ENCODE results near the gene KCNH3. TPM values are rescaled to one million over a fixed set of nuclear protein-coding genes. Genes with fewer than 3 reads are reported as not detected.
A peak's percentile ranks its signal among the peaks of the same experiment; 100 is the strongest.
"Not testable (repeated sequence)": the region's sequence is repeated elsewhere in the genome, so short reads cannot be mapped to it uniquely, and the experiment has no call there.

The KCNH3 gene
- total RNA-seq, 1 experiment from 2014 or later: 1.7 TPM

DNA sequence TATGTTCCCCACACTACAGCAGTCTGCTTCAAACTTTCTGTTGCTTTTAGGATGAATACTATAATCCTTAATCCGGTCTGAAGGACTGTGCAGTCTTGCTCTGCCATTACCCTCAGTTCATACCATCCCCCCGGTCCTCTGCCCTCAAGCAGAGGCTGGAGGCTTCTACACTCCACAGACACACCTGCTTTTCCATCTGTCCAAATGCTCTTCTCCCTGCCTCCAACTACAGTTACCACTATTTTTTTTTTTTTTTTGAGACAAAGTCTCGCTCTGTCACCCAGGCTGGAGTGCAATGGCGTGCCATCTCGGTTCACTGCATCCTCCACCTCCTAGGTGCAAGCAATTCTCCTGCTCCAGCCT, 19.3 kb upstream of the KCNH3 start:
- in situ Hi-C loops (cut with HindIII; ENCODE audit: low sequenced_read_pairs): loop anchor here (25.0 kb wide), 1 partner anchor 157 kb away; the partner anchor contains the start of gene SPATS2
- no peak for DNase-seq (ENCODE audit: low spot score)

DNA sequence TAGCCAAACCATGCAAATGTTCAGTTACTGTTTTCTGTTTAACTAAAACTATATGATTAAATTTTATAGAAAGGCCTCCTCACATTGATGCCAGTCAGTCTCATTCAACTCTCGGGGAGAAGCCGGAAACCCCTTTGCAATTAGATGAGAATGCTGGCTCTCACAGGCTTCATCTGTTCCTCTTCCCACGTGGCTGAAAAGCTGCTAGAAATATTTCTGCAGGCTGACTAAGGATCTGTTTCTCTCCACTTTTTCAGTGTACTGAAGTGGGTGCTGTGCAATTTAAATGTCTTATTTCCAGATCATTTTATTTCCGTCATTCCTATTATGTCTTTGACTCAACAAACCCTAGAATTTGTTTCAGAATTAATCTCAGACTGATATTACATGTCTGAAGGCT, 17.4 kb upstream of the KCNH3 start:
- in situ Hi-C loops (cut with HindIII; ENCODE audit: low sequenced_read_pairs): loop anchor here (25.0 kb wide), 1 partner anchor 159 kb away; the partner anchor contains the start of gene SPATS2
- no peak for DNase-seq (ENCODE audit: low spot score)

DNA sequence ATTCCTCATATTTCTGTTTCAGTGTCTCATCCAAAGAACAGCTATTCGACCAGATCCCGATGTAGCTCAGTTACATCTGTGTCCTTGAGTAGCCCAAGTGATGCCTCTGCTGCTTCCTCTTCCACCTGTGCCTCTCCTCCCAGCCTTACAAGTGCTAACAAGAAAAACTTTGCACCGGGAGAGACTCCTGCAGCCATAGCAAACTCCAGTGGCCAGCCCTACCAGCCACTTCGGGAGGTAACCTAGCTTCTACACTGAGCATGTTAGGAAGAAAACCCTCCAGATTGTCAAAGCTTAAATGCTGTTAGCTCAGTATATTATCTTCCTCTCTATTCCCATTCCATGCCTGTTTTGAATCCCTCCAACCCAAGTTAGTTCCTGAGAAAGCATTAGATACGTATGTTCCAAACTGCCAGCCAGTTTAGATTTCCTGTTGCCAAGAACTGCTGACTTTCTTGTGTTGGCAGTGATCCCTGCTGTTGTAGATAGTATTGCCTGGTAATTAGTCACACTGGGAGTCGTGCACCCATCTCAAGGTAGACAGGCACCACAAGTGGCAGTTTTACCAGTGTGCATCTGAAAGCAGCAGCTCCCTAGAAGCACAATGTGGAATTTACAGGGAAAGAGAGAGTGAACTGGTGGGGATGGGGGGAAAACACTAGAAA, 14.0 kb upstream of the KCNH3 start:
- in situ Hi-C loops (cut with HindIII; ENCODE audit: low sequenced_read_pairs): loop anchor here (25.0 kb wide), 1 partner anchor 162 kb away; the partner anchor contains the start of gene SPATS2
- no peak for DNase-seq (ENCODE audit: low spot score)

DNA sequence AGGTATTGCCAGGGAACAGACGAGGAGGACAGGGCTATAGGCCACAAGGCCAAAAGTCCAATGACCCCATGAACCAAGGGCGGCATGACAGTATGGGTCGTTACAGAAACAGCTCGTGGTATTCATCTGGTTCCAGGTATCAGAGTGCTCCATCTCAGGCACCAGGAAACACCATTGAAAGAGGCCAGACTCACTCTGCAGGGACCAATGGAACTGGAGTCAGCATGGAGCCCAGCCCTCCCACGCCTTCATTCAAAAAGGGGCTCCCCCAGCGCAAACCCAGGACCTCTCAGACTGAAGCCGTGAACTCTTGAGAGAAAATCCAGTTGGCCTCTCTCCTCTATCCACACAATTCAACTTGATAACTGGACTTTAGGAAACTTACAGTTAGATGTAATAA, 12.9 kb upstream of the KCNH3 start:
- no peak for DNase-seq (ENCODE audit: low spot score)
- in situ Hi-C loops (cut with HindIII; ENCODE audit: low sequenced_read_pairs): no loop called here

DNA sequence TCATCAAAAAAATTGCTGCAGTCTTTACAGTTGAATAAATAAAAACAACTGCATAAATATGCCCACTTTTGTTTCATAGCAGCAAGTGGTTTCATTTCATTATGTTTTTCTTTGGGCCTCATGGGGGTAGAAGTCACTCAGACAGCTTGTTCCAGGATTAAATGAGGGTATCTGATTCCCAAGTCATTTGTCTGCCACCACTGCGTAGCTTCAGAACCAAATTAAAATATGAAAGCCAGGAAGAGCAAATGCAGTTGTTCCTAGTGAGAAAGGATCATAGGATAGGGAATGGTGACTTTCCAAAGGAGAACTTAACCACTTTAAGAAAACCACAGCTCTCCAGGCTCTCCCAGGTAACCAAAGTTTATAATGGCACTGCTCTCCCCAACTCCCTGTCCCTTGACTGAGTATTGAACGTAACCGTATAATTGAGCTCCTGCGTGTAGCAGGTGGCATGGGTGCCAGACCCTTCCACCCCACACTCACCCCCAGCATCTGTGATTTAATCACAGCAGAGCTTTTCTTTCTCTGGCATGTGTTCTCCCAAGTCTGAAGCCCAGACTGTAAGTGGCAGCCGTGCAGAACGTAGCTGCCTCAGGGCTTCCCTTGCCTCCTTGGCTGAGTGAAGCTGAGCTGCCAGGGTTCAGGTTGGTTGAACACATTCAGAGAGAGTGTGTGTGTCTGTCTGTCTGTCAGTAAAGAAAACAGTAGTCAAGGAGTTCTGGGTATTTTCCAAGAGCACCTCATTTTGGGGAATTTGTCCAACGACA, 11.3 kb upstream of the KCNH3 start:
- DNase-seq (ENCODE audit: low spot score): no peak
- in situ Hi-C loops (cut with HindIII; ENCODE audit: low sequenced_read_pairs): no loop called here

DNA sequence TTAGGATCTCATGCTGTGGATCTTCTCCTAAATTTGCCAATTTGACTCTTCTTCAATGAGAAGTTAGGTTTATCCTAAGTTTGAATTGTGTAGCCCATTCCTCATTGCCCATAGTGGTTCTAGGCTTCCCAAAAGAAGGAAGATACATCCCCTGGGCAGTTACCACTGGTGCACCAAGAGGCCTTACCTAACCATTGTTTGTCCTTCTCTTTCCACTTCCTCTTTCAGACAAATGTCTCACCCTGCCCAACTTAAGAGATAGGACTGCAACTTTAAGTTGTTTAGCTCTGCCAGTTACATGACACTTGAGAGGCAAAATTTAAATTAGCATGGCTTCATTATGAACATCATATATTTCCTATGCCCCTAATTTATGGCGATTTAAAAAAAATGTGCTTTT, 9.4 kb upstream of the KCNH3 start:
- no peak for DNase-seq (ENCODE audit: low spot score)
- in situ Hi-C loops (cut with HindIII; ENCODE audit: low sequenced_read_pairs): no loop called here

DNA sequence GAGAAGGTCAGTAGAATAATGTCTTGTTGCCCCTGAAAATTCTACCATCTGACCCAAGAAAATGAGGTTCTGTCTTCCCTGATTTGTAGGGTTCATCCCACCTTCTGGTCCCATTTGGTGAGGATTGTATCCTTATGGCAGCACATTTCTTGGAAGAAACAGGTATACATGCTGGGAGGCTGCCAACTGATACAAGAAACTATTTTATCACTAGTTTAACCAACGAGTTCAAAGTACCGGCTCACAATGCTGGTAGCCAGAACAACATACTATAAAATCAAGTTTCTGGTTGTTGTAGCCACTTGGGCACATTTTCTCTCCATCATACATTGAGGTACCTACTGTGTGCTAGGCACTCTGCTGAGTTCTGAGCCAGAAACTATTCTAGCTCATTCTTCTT, 7.1 kb upstream of the KCNH3 start:
- no peak for DNase-seq (ENCODE audit: low spot score)
- in situ Hi-C loops (cut with HindIII; ENCODE audit: low sequenced_read_pairs): no loop called here

DNA sequence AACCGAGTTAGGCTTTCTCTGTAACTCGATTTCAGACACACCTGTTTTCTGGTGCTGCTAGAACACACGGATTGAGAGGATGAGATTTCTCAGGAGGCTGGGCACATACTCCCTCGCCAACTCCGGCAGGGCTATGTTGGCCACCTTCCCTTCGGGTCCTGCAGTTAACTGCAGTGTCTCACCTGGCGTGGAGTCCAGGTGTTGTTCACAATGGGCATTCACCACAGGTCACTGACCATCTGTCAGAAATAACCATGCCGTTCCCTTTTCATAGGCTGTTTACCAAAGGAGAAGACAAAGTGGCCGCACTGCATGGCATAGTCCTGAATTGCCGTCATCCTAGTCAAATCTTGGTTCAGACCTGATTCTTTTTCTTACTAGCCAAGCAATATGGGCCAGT, 5.5 kb upstream of the KCNH3 start:
- peak; percentile 67 for DNase-seq (ENCODE audit: low spot score)

DNA sequence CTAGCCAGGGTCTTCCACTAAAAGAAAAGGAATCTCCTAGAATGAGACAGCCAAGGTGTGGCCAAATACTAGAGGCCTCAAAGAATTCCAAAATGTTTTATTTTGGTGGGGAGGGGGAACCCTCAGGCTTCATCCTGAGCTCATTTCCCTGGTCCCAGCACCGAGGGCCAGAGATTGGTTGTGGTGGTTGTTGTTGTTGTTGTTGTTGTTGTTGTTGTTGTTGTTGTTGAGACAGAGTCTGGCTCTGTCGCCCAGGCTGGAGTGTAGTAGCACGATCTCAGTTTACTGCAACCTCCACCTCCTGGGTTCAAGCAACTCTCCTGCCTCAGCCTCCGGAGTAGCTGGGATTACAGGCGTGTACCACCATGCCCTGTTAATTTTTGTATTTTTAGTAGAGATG, 4.7 kb upstream of the KCNH3 start:
- in situ Hi-C loops (cut with HindIII; ENCODE audit: low sequenced_read_pairs); DNase-seq (ENCODE audit: low spot score): not testable (repeated sequence)

More for the DNA sequence above, 5.5 kb upstream of the KCNH3 start:
- in situ Hi-C loops (cut with HindIII; ENCODE audit: low sequenced_read_pairs): no loop called here

DNA sequence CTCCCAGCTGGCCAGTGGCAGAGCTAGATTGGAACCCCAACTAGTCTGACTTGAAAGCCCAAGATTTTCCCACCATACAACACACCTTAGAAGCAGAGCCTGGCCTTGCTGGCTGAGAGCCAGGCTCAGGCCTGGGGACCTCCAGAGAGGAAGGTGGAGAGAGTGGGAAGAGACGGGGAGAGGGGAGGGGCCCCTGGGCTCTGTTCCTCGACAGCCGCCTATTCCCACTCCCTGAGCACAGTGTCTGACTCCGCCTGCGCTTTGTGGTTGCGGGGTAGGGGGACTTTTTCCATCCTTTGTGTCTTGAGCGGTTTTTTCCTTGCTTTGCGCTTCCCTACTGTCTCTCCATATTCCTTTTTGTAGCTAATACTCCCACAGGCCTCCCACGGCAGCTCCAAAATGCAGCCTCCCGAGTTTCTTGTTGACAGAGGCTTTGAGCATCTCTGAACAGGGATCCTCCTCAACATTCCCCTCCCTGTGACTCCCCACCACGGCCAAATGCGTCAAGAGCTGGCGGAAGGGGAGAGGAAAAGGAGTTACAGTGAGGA, 4.0 kb upstream of the KCNH3 start:
- DNase-seq (ENCODE audit: low spot score): no peak
- in situ Hi-C loops (cut with HindIII; ENCODE audit: low sequenced_read_pairs): no loop called here

DNA sequence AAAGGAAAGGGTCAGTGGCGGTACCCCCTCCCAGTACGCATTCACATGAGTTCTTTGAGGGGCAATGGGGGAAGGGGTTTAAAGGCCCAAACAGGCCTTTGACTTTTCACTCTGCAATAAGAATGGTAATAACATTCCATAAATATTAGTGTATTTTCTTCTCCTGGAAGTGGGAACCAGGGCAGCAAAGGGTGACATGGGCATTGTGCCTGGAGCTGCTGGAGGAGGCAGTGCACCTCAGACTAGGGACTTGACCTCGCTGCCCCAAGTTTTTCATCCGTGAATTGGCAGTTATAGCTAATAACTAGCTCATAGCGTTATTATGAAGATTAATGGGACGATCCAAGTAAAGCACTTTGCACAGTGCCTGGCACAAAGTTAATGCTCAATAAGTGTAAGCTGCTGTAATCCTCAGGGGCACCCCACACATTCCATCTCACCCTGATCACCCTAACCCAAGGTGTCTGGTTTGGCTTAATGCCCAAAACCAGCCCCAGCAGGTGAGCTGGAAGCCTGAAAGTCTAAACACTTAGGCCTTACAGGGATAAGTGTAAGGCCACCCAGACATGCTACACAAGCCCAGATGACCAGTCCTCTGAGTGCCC, 2.8 kb upstream of the KCNH3 start:
- no peak for DNase-seq (ENCODE audit: low spot score)
- in situ Hi-C loops (cut with HindIII; ENCODE audit: low sequenced_read_pairs): no loop called here

DNA sequence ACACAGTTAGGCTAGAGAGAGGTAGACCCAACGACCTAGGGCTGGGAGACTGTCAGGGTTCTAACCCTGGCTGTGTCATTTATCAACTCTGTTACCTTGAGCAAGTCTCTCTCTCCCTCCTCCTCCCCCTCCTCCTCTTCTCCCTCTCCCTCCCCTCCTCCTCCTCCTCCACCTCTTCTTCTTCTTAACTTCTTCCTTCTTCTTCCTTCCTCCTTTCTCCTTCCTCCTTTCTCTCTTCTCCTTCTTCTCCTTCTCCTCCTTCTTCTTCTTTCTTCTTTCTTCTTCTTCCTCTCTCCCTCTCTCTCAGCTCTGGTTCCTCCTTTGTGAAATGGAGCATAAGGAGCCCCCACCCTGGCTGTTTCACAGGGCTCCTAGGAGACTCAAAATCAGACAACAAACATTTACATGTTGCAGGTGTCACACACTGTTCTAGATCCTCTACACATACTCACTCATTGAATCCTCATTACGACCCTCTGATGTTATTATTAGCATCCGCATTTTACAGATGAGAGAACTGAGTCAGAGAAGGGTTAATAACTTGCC, 2.2 kb upstream of the KCNH3 start:
- in situ Hi-C loops (cut with HindIII; ENCODE audit: low sequenced_read_pairs): no loop called here
- no peak for DNase-seq (ENCODE audit: low spot score)

DNA sequence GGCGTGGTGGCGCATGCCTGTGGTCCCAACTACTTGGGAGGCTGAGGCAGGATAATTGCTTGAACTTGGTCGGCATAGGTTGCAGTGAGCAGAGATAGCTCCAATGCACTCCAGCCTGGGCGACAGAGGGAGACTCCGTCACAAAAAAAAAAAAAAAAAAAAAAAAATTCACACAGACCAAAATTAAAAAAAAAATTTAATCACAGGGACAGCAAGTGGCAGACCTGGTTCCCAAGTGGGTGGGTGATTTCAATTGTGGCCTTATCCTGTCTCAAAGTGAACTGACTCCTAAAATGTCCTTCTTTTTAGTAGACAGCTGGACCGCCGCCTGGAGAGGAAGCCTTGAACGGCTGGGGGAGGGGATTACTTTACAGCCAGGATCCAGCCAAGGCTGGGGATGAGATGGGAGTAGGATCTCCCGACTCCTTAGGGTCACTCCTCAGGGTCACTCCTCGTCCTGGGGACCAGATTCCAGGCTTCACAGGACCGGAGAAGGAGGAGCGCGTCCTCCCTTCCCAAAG, 1.5 kb upstream of the KCNH3 start:
- DNase-seq (ENCODE audit: low spot score): no peak

DNA sequence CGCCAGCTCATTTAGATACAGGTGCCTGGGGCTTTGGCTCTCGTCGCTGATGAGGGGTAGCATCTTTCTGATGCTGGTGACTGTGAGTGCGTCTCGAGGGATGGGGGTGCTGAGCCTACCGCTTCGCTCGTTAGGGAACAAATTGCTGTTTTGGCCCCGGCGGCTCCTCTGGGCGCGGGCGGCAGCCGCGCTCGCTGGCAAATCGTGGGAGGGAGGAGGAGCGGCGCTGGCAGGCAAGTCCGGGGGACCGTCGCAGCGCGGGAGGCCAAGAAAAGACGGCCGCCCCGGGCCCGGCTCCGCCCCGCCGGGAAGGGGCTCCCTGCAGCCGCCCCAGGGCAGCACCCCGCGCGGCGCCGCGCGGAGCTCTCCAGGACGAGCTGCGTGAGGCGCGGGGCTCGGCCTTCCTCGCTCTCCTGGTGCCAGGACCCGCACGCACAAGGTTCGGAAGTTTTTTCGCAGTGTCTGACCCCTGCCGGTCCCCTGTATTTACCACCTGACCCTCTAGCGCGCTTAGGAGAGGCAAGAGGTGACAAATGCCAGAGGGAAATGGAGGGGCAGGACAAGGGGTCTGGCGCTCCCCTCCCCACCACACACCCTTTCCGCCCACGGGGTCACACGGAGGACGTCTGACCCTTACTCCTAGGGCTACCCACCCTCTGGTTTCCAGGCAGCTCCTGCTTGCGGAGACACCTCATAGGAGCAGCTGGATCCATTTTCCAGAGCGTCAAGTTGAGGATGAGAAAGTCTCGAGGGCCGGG, 899 bp upstream of the KCNH3 start:
- in situ Hi-C loops (cut with HindIII; ENCODE audit: low sequenced_read_pairs): no loop called here
- peak; percentile 36 for DNase-seq (ENCODE audit: low spot score)

More for the DNA sequence above, 1.5 kb upstream of the KCNH3 start:
- in situ Hi-C loops (cut with HindIII; ENCODE audit: low sequenced_read_pairs): no loop called here

DNA sequence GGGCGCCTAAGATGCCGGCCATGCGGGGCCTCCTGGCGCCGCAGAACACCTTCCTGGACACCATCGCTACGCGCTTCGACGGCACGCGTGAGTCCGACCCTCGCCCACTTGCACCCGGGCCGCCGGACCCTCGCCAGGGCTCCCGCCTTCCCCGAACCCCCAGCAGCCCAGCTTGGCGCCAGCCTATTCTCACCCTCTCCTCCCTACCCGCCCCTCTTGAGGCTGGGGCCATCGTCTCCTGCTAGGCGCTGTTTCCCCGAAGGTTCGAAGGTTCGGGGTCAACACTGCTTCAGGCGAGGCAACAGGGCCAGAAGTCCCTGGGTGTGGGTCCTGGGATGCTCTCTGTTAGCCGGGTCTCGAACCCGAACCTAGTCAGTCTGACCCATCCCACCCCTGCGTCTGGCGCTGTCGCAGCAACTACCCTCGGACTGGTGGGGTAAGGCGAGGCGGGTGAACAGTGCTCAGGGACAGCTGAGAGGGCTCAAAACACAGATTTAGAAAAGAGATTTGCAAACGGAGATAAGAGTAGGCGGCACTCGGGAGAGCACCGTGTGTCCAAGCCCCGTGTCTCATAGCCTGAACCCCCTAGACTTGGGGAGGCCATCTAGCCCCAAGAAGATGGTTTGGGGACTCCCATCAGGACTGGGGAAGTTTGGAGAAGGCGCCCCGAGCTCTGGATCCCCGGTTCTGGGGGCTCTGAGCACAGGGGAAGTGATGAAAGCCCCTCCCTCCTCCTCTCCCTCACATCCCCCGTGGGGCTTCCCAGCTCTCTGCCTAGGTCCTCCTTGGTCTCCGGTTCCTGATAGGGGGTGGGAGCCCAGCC, 787 bp downstream of the KCNH3 start:
- in situ Hi-C loops (cut with HindIII; ENCODE audit: low sequenced_read_pairs): no loop called here

DNA sequence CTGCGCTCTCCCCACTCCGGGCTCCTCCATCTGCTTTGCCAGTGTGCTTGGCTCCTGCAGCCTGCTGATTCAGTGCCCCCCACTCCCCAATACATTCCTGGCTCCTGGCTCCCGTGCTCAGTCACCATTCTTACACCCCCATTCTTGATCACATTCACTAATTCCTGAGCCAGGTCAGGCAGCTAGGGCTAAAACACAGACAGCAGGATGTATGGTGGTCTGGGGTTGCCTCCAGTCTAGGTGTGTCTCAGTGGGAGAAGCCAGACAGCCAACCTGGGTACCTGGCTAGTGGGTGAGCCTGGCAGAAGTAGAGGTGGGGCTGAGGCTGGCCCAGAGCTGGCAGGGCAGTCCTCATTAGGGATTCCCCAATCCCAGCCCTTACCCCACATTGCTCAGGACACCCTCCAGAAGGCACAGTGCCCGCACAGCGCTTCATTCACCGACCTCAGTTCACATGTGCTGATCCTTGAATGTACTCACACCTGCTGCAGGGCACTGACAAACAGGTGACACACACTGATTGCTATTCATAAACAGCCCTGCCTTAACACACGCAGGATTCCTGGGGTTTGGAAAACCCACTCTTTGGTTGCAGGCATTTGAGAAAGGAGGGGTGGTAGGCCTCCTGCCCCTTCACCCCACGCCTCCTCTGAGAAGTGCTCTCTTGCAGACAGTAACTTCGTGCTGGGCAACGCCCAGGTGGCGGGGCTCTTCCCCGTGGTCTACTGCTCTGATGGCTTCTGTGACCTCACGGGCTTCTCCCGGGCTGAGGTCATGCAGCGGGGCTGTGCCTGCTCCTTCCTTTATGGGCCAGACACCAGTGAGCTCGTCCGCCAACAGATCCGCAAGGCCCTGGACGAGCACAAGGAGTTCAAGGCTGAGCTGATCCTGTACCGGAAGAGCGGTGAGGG, 1.7 kb downstream of the KCNH3 start:
- in situ Hi-C loops (cut with HindIII; ENCODE audit: low sequenced_read_pairs): no loop called here

More for the DNA sequence above, 787 bp downstream of the KCNH3 start:
- no peak for DNase-seq (ENCODE audit: low spot score)

More for the DNA sequence above, 1.7 kb downstream of the KCNH3 start:
- DNase-seq (ENCODE audit: low spot score): no peak

Data from G401 (cell line).